ENCODE data around the gene SSUH2.
"Not testable (repeated sequence)": the region's sequence is repeated elsewhere in the genome, so short reads cannot be mapped to it uniquely, and the experiment has no call there.

The SSUH2 gene

GRCh38 chr3:8644748-8645390 lies at the start of gene SSUH2:
TSS of gene SSUH2 (minus strand) at chr3:8644798. CDS start at chr3:8644758, 40 bp downstream.
- no peak for DNase-seq (ENCODE audit: low read depth in 2 of 2)

- not testable (repeated sequence) for DNase-seq (ENCODE audit: low read depth in 2 of 2)
Observed at GRCh38 chr3:8691295-8691694, 46.7 kb upstream of the SSUH2 start.

GRCh38 chr3:8684992-8685391 lies 40.4 kb upstream of the SSUH2 start:
- DNase-seq (ENCODE audit: low read depth in 2 of 2) = not testable (repeated sequence)

- DNase-seq (ENCODE audit: low read depth in 2 of 2) = not testable (repeated sequence)
Observed at GRCh38 chr3:8682850-8683574, 38.4 kb upstream of the SSUH2 start.

- DNase-seq (ENCODE audit: low read depth in 2 of 2) = not testable (repeated sequence)
Observed at GRCh38 chr3:8681881-8682538, 37.4 kb upstream of the SSUH2 start.

- DNase-seq (ENCODE audit: low read depth in 2 of 2) = no peak
Observed at GRCh38 chr3:8681349-8681748, 36.8 kb upstream of the SSUH2 start.

- not testable (repeated sequence) for DNase-seq (ENCODE audit: low read depth in 2 of 2)
Observed at GRCh38 chr3:8679817-8680553, 35.4 kb upstream of the SSUH2 start.

- DNase-seq (ENCODE audit: low read depth in 2 of 2) = no peak
Observed at GRCh38 chr3:8678751-8679150, 34.2 kb upstream of the SSUH2 start.

- not testable (repeated sequence) for DNase-seq (ENCODE audit: low read depth in 2 of 2)
Observed at GRCh38 chr3:8677258-8677657, 32.7 kb upstream of the SSUH2 start.

- DNase-seq (ENCODE audit: low read depth in 2 of 2) = not testable (repeated sequence)
Observed at GRCh38 chr3:8675591-8675990, 31.0 kb upstream of the SSUH2 start.

GRCh38 chr3:8673083-8673737 lies 28.6 kb upstream of the SSUH2 start:
- no peak for DNase-seq (ENCODE audit: low read depth in 2 of 2)

- DNase-seq (ENCODE audit: low read depth in 2 of 2) = no peak
Observed at GRCh38 chr3:8669019-8669418, 24.4 kb upstream of the SSUH2 start.

GRCh38 chr3:8668216-8668615 lies 23.6 kb upstream of the SSUH2 start:
- DNase-seq (ENCODE audit: low read depth in 2 of 2) = no peak

GRCh38 chr3:8667463-8668091 lies 23.0 kb upstream of the SSUH2 start:
- no peak for DNase-seq (ENCODE audit: low read depth in 2 of 2)

GRCh38 chr3:8665407-8665896 lies 20.9 kb upstream of the SSUH2 start:
- DNase-seq (ENCODE audit: low read depth in 2 of 2) = no peak

- DNase-seq (ENCODE audit: low read depth in 2 of 2) = peak in 1 of 2 experiments; percentile 29
Observed at GRCh38 chr3:8663177-8664061, 18.8 kb upstream of the SSUH2 start.

GRCh38 chr3:8662594-8662993 lies 18.0 kb upstream of the SSUH2 start:
- no peak for DNase-seq (ENCODE audit: low read depth in 2 of 2)

- peak; percentile 15 to 28 for DNase-seq (ENCODE audit: low read depth in 2 of 2)
Observed at GRCh38 chr3:8660175-8661118, 15.8 kb upstream of the SSUH2 start.

- DNase-seq (ENCODE audit: low read depth in 2 of 2) = no peak
Observed at GRCh38 chr3:8659242-8659641, 14.6 kb upstream of the SSUH2 start.
